DND-41 (cell line): ENCODE results near the gene EXOC3L4.
A peak's percentile ranks its signal among the peaks of the same experiment; 100 is the strongest.

Source experiments
- ATAC-seq: fragments of 200-7000 bp; cut with Tn5 transposase; 3 replicates; pipeline ENCODE4 v1.9.1; 2021; ENCODE audit warnings: low read depth; ENCODE audit not compliant: insufficient read depth
- DNase-seq: peaks from one replicate; pipeline ENCODE4 v3.0.0-alpha.2; 2020
- H2AFZ ChIP-seq: 2 replicates; pipeline ENCODE4 v1.6.0; 2012; ENCODE audit warnings: low read depth, low read length
- H3K27ac ChIP-seq: 2 replicates; pipeline ENCODE4 v1.5.1; 2012; ENCODE audit warnings: low read length, inconsistent platforms
- H3K27me3 ChIP-seq: fragments of 200-600 bp; sonication (generic); 2 replicates; pipeline ENCODE4 v1.6.0; 2012; ENCODE audit warnings: low read length, mild to moderate bottlenecking, inconsistent platforms; ENCODE audit not compliant: insufficient read depth, poor library complexity
- H3K36me3 ChIP-seq: 2 replicates; pipeline ENCODE4 v1.5.1; 2012; ENCODE audit warnings: low read length, inconsistent platforms; ENCODE audit not compliant: insufficient read depth
- H3K4me1 ChIP-seq: 2 replicates; pipeline ENCODE4 v1.5.1; 2012; ENCODE audit warnings: mild to moderate bottlenecking, low read length; ENCODE audit not compliant: insufficient read depth
- H3K4me2 ChIP-seq: 2 replicates; pipeline ENCODE4 v1.6.0; 2012; ENCODE audit warnings: mild to moderate bottlenecking, moderate library complexity, low read length, inconsistent platforms; ENCODE audit not compliant: insufficient read depth
- H3K4me3 ChIP-seq, 2 experiments: fragments of 200-600 bp in 1 of 2; shearing (Covaris generic) in 1 of 2; 2 replicates each; pipeline ENCODE4 v1.5.1; 2012 to 2016; ENCODE audit warnings: inconsistent platforms in 2 of 2, low read length in 2 of 2, mild to moderate bottlenecking in 2 of 2, low read depth in 1 of 2, moderate library complexity in 1 of 2
- H3K79me2 ChIP-seq: 2 replicates; pipeline ENCODE4 v1.6.0; 2012; ENCODE audit warnings: low read length, inconsistent platforms; ENCODE audit not compliant: insufficient read depth
- H3K9ac ChIP-seq: 2 replicates; pipeline ENCODE4 v1.6.0; 2012; ENCODE audit warnings: low read depth, mild to moderate bottlenecking, inconsistent platforms, low read length, moderate library complexity
- H3K9me3 ChIP-seq: 2 replicates; pipeline ENCODE4 v1.5.1; 2012; ENCODE audit warnings: low read length, moderate library complexity, mild to moderate bottlenecking, inconsistent platforms; ENCODE audit not compliant: insufficient read depth, severe bottlenecking
- H4K20me1 ChIP-seq: 2 replicates; pipeline ENCODE4 v1.6.0; 2012; ENCODE audit warnings: low read length; ENCODE audit not compliant: insufficient read depth
- CTCF ChIP-seq: IDR thresholded peaks from 2 replicates; pipeline ENCODE4 v1.5.1; 2012; ENCODE audit warnings: borderline replicate concordance, low read length, moderate library complexity, mild to moderate bottlenecking; ENCODE audit not compliant: poor library complexity, severe bottlenecking; ENCODE audit errors: extremely low read depth
- EZH2 ChIP-seq: IDR thresholded peaks from 3 replicates; pipeline ENCODE4 v1.6.1; 2012; ENCODE audit warnings: borderline replicate concordance, low read depth, mild to moderate bottlenecking, moderate library complexity, low read length, inconsistent platforms; ENCODE audit not compliant: severe bottlenecking

Gene EXOC3L4

GRCh38 chr14:103107941-103108748 is 13.6 kb downstream of the EXOC3L4 start:
- H3K79me2 ChIP-seq: no peaks in the 10 kb centered on the region
- H3K4me2 ChIP-seq: no peak overlapping the region
- no peaks in the 10 kb centered on the region for H3K9me3 ChIP-seq
- TF ChIP-seq EZH2 (no peak), CTCF (no peak)
- H3K27ac ChIP-seq: no peak overlapping the region
- no peak overlapping the region for H3K9ac ChIP-seq
- DNase-seq (no peak), ATAC-seq (no peak)
- H3K4me3 ChIP-seq: no peak overlapping the region
- H3K27me3 ChIP-seq: no peaks in the 10 kb centered on the region
- H3K36me3 ChIP-seq: no peaks in the 10 kb centered on the region
- H3K4me1 ChIP-seq: peaks cover 5% of the 10 kb centered on the region
- 0 out of 2 replicates have a peak, but pooled peaks cover 3% of the 10 kb centered on the region for H4K20me1 ChIP-seq
- H2AFZ ChIP-seq: no peak overlapping the region

GRCh38 chr14:103108749-103109207 is 14.3 kb downstream of the EXOC3L4 start:
- ATAC-seq (no peak), DNase-seq (peak; percentile 28)
- Histone ChIP-seq H3K4me1 (peaks cover 5% of the 10 kb centered on the region), H3K27me3 (no peaks in the 10 kb centered on the region), H3K79me2 (no peaks in the 10 kb centered on the region), H4K20me1 (0 out of 2 replicates have a peak, but pooled peaks cover 3% of the 10 kb centered on the region), H3K27ac (no peak overlapping the region), H3K4me3 (no peak overlapping the region), H2AFZ (no peak overlapping the region), H3K9ac (no peak overlapping the region), H3K36me3 (no peaks in the 10 kb centered on the region), H3K4me2 (no peak overlapping the region), H3K9me3 (no peaks in the 10 kb centered on the region)
- TF ChIP-seq CTCF: no peak
- no peak for TF ChIP-seq EZH2

- Histone ChIP-seq H3K4me1 (peaks cover 5% of the 10 kb centered on the region), H3K9ac (no peak overlapping the region), H2AFZ (no peak overlapping the region), H3K27ac (no peak overlapping the region), H3K4me2 (no peak overlapping the region), H3K4me3 (no peak overlapping the region), H4K20me1 (0 out of 2 replicates have a peak, but pooled peaks cover 3% of the 10 kb centered on the region), H3K27me3 (no peaks in the 10 kb centered on the region), H3K9me3 (no peaks in the 10 kb centered on the region), H3K36me3 (no peaks in the 10 kb centered on the region), H3K79me2 (no peaks in the 10 kb centered on the region)
- DNase-seq (no peak), ATAC-seq (no peak)
- no peak for TF ChIP-seq CTCF
- no peak for TF ChIP-seq EZH2
Measured at GRCh38 chr14:103109535-103110441, 15.3 kb downstream of the EXOC3L4 start.
